Measurements from ENCODE around the gene ZNF771. TPM values are rescaled to one million over a fixed set of nuclear protein-coding genes. Genes with fewer than 3 reads are reported as not detected.
A peak's percentile ranks its signal among the peaks of the same experiment; 100 is the strongest.

Gene ZNF771
- total and polyA plus RNA-seq, 9 of the 15 experiments (the other 6 are each of a cell fraction or from before 2014, with no cell fraction given) = 1.5 to 12.6 (median 4.4) TPM

DNA sequence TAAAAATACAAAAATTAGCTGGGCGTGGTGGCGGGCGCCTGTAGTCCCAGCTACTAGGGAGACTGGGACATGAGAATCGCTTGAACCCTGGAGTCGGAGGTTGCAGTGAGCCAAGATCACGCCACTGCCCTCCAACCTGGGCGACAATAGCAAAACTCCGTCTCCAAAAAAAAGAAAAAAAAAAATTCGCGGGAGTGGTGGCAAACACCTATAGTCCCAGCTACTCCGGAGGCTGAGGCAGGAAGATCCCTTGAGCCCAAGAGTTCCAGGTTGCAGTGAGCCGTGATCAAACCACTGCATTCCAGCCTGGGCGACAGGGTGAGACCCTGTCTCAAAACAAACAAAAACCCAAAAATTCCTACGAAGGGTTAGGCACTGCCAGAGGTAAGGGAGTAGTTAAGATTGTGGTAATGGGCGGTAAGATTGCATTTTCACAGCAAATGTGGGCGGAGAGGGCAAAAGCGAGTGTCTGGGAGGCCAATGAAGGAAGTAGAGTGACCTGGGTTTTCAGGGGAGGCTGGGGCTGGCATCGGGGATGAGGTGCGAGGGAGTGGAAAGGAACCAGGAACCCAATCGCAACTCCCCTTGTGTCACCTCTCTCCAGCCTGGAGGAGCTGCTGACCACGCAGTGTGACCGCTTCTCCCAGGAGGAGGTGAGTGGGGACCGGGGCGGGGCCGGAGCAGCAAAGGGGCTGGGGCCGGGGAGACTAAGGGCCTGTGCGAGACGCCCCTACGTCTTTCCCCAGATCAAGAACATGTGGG lies 30.2 kb upstream of the ZNF771 start (continued):
- no peak for TF ChIP-seq SMC3 (conservative IDR thresholded peaks at IDR 0.05; ENCODE audit: insufficient read depth, low read depth, low read length)
- TF ChIP-seq ZNF561 (CRISPR knock-in tag; conservative IDR thresholded peaks at IDR 0.05) = no peak
- TF ChIP-seq ZNF77 (CRISPR knock-in tag; IDR thresholded peaks at IDR 0.05) = no peak
- TF ChIP-seq TSC22D4 (tag; IDR thresholded peaks at IDR 0.05) = no peak
- TF ChIP-seq RUNX1 (IDR thresholded peaks at IDR 0.05; ENCODE audit: low read depth) = no peak
- no peak for TF ChIP-seq PURB (CRISPR knock-in tag; IDR thresholded peaks at IDR 0.05; ENCODE audit: low read depth)
- no peak for TF ChIP-seq ADNP (tag; IDR thresholded peaks at IDR 0.05)
- no peak for TF ChIP-seq ZNF717 (CRISPR knock-in tag; IDR thresholded peaks at IDR 0.05)
- no peak for TF ChIP-seq JUND (IDR thresholded peaks at IDR 0.05; ENCODE audit: borderline replicate concordance, low read depth, low read length)
- no peak; the same call in 2 of the 3 replicates for TF ChIP-seq JUND (tag; IDR thresholded peaks at IDR 0.05; ENCODE audit: borderline replicate concordance, low read depth, low read length)
- TF ChIP-seq ZNF76 (CRISPR knock-in tag; IDR thresholded peaks at IDR 0.05; ENCODE audit: borderline replicate concordance) = no peak
- TF ChIP-seq, protein P1, sequence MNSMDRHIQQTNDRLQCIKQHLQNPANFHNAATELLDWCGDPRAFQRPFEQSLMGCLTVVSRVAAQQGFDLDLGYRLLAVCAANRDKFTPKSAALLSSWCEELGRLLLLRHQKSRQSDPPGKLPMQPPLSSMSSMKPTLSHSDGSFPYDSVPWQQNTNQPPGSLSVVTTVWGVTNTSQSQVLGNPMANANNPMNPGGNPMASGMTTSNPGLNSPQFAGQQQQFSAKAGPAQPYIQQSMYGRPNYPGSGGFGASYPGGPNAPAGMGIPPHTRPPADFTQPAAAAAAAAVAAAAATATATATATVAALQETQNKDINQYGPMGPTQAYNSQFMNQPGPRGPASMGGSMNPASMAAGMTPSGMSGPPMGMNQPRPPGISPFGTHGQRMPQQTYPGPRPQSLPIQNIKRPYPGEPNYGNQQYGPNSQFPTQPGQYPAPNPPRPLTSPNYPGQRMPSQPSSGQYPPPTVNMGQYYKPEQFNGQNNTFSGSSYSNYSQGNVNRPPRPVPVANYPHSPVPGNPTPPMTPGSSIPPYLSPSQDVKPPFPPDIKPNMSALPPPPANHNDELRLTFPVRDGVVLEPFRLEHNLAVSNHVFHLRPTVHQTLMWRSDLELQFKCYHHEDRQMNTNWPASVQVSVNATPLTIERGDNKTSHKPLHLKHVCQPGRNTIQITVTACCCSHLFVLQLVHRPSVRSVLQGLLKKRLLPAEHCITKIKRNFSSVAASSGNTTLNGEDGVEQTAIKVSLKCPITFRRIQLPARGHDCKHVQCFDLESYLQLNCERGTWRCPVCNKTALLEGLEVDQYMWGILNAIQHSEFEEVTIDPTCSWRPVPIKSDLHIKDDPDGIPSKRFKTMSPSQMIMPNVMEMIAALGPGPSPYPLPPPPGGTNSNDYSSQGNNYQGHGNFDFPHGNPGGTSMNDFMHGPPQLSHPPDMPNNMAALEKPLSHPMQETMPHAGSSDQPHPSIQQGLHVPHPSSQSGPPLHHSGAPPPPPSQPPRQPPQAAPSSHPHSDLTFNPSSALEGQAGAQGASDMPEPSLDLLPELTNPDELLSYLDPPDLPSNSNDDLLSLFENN (IDR thresholded peaks at IDR 0.05; ENCODE audit: low read depth in 2 of 2, low read length in 2 of 2) = no peak
- TF ChIP-seq, protein P2, sequence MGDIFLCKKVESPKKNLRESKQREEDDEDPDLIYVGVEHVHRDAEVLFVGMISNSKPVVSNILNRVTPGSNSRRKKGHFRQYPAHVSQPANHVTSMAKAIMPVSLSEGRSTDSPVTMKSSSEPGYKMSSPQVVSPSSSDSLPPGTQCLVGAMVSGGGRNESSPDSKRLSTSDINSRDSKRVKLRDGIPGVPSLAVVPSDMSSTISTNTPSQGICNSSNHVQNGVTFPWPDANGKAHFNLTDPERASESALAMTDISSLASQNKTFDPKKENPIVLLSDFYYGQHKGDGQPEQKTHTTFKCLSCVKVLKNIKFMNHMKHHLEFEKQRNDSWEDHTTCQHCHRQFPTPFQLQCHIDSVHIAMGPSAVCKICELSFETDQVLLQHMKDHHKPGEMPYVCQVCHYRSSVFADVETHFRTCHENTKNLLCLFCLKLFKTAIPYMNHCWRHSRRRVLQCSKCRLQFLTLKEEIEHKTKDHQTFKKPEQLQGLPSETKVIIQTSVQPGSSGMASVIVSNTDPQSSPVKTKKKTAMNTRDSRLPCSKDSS (IDR thresholded peaks at IDR 0.05; ENCODE audit: low read depth, partially characterized antibody) = no peak
- TF ChIP-seq RBM22 (IDR thresholded peaks at IDR 0.05; ENCODE audit: low read depth, low read length, poor library complexity, severe bottlenecking) = no peak
- TF ChIP-seq TGIF2 (CRISPR knock-in tag; IDR thresholded peaks at IDR 0.05) = no peak
- no peak for TF ChIP-seq ZNF134 (CRISPR knock-in tag; conservative IDR thresholded peaks at IDR 0.05)
- no peak for TF ChIP-seq CHD2 (IDR thresholded peaks at IDR 0.05; ENCODE audit: low read depth, low read length)
- no peak for TF ChIP-seq XRCC4 (IDR thresholded peaks at IDR 0.05; ENCODE audit: extremely low read depth, insufficient read depth, insufficient read length)
- no peak for TF ChIP-seq SOX6 (IDR thresholded peaks at IDR 0.05)
- no peak for TF ChIP-seq GATA2 (CRISPR knock-in tag; IDR thresholded peaks at IDR 0.05)
- peak; percentile 17; the same call in 1 of the 2 replicates for TF ChIP-seq POLR2AphosphoS5 (IDR thresholded peaks at IDR 0.05; ENCODE audit: control insufficient read depth, insufficient read depth, low read depth, low read length)
- TF ChIP-seq ZFP30 (CRISPR knock-in tag; IDR thresholded peaks at IDR 0.05; ENCODE audit: borderline replicate concordance) = no peak
- TF ChIP-seq XRCC3 (IDR thresholded peaks at IDR 0.05) = no peak
- 0 out of 2 replicates have a peak, but pooled peaks have one; percentile 47 for TF ChIP-seq NFIC (IDR thresholded peaks at IDR 0.05)

Measured in K562 (cell line).